Chondrocyte (in vitro differentiated cells): Measurements from ENCODE around the gene TPM4. TPM values are rescaled to one million over a fixed set of nuclear protein-coding genes. Genes with fewer than 3 reads are reported as not detected.

Experiments
- DNase-seq: peaks from one replicate; pipeline ENCODE4 v3.0.0; 2021; ENCODE audit warnings: mixed read lengths, low spot score
- H3K27ac Mint-ChIP-seq: one replicate; pipeline ENCODE4 v1.8.0; 2021; ENCODE audit warnings: mild to moderate bottlenecking, moderate library complexity, mixed read lengths; ENCODE audit not compliant: unreplicated experiment
- H3K27me3 Mint-ChIP-seq: 2 replicates; pipeline ENCODE4 v1.8.0; 2021; ENCODE audit warnings: low read depth, mixed read lengths
- H3K36me3 Mint-ChIP-seq: 2 replicates; pipeline ENCODE4 v1.8.0; 2021; ENCODE audit warnings: low read depth, mixed read lengths
- H3K4me1 Mint-ChIP-seq: 2 replicates; pipeline ENCODE4 v1.8.0; 2021; ENCODE audit warnings: low read depth, mild to moderate bottlenecking, mixed read lengths
- H3K4me3 Mint-ChIP-seq: one replicate; pipeline ENCODE4 v1.8.0; 2021; ENCODE audit warnings: mild to moderate bottlenecking, moderate library complexity, mixed read lengths; ENCODE audit not compliant: unreplicated experiment
- H3K9me3 Mint-ChIP-seq: 2 replicates; pipeline ENCODE4 v1.8.0; 2021; ENCODE audit warnings: low read depth, mixed read lengths
- CTCF ChIP-seq: fragments of 200-600 bp; sonication (generic); IDR thresholded peaks from 2 replicates; pipeline ENCODE4 v1.5.0; 2021; ENCODE audit warnings: antibody characterized with exemption, mild to moderate bottlenecking, moderate library complexity
- total RNA-seq: library from RNA; stranded (reverse); gene quantifications from 3 replicates; pipeline ENCODE4 v1.2.1, GENCODE V29; 2021

Gene TPM4
- total RNA-seq, 1 donor from 2014 or later = 1,175 TPM

- no peak for DNase-seq
- peaks cover 34% of the 10 kb centered on the region for H3K36me3 Mint-ChIP-seq
- H3K27ac Mint-ChIP-seq = no peak overlapping the region
- no peaks in the 10 kb centered on the region for H3K27me3 Mint-ChIP-seq
- no peaks in the 10 kb centered on the region for H3K4me1 Mint-ChIP-seq
- H3K9me3 Mint-ChIP-seq = no peaks in the 10 kb centered on the region
- H3K4me3 Mint-ChIP-seq = no peak overlapping the region
- TF ChIP-seq CTCF = no peak
Measured at GRCh38 chr19:16125737-16126495, 49.6 kb downstream of the TPM4 start.

- no peak overlapping the region for H3K4me3 Mint-ChIP-seq
- peaks cover 38% of the 10 kb centered on the region for H3K36me3 Mint-ChIP-seq
- no peaks in the 10 kb centered on the region for H3K9me3 Mint-ChIP-seq
- no peak for TF ChIP-seq CTCF
- no peak overlapping the region for H3K27ac Mint-ChIP-seq
- H3K27me3 Mint-ChIP-seq = no peaks in the 10 kb centered on the region
- H3K4me1 Mint-ChIP-seq = no peaks in the 10 kb centered on the region
- no peak for DNase-seq
Measured at GRCh38 chr19:16127080-16127479, 50.8 kb downstream of the TPM4 start.

GRCh38 chr19:16127776-16128371 lies 51.6 kb downstream of the TPM4 start:
- peaks cover 44% of the 10 kb centered on the region for H3K36me3 Mint-ChIP-seq
- H3K4me3 Mint-ChIP-seq = no peak overlapping the region
- no peak overlapping the region for H3K27ac Mint-ChIP-seq
- H3K4me1 Mint-ChIP-seq = no peaks in the 10 kb centered on the region
- no peaks in the 10 kb centered on the region for H3K9me3 Mint-ChIP-seq
- no peak for DNase-seq
- no peak for TF ChIP-seq CTCF
- no peaks in the 10 kb centered on the region for H3K27me3 Mint-ChIP-seq

GRCh38 chr19:16131648-16132047 lies 55.4 kb downstream of the TPM4 start:
- Mint-ChIP-seq H3K27me3 (no peaks in the 10 kb centered on the region), H3K27ac (no peak overlapping the region), H3K4me3 (no peak overlapping the region), H3K4me1 (no peaks in the 10 kb centered on the region), H3K36me3 (peaks cover 52% of the 10 kb centered on the region), H3K9me3 (no peaks in the 10 kb centered on the region)
- no peak for TF ChIP-seq CTCF
- no peak for DNase-seq

- no peak for DNase-seq
- no peaks in the 10 kb centered on the region for H3K27me3 Mint-ChIP-seq
- no peaks in the 10 kb centered on the region for H3K9me3 Mint-ChIP-seq
- TF ChIP-seq CTCF = no peak
- peaks cover 46% of the 10 kb centered on the region for H3K36me3 Mint-ChIP-seq
- H3K4me1 Mint-ChIP-seq = no peaks in the 10 kb centered on the region
- H3K4me3 Mint-ChIP-seq = no peak overlapping the region
- H3K27ac Mint-ChIP-seq = no peak overlapping the region
Measured at GRCh38 chr19:16133818-16134217, 57.5 kb downstream of the TPM4 start.
